Peyer's patch (tissue), 4 donors: ENCODE results near the gene RNF220.

Source experiments
- POLR2A ChIP-seq, 2 donors: fragments of 450-650 bp; IDR thresholded peaks; one replicate each; pipeline ENCODE4 v1.5.1; 2017; ENCODE audit warnings: antibody characterized with exemption in 2 of 2, mild to moderate bottlenecking in 2 of 2, moderate library complexity in 2 of 2
- TF ChIP-seq, protein P1 (sequence below), 6 experiments: fragments of 450-650 bp in 4 of 6; fragments of 200-600 bp in 2 of 6; sonication (generic) in 1 of 6; IDR thresholded peaks; one replicate each; pipeline ENCODE4 v1.5.1; 2017 to 2019; ENCODE audit warnings: antibody characterized with exemption in 6 of 6, mild to moderate bottlenecking in 3 of 6, moderate library complexity in 1 of 6

DNA sequence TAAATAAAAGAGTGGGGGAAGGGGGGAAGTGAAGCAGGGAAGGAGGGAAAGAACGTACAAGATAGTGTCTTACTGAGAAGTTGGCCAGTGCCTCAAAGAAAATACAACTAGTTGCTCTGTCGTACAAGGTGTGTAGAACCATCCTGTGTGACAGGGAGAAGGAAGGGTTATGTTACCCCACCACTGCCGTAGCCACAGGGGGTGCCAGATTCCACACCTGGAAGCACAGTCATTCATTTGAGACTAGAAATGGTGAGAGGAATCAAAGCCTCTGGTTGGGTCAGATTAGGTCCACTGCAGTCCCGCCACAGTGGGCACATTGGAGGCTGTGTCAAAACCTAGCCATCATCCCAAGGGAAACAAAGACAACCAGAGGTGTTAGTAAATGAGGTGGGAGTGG, 47.3 kb upstream of the RNF220 start:
- TF ChIP-seq, protein P1, sequence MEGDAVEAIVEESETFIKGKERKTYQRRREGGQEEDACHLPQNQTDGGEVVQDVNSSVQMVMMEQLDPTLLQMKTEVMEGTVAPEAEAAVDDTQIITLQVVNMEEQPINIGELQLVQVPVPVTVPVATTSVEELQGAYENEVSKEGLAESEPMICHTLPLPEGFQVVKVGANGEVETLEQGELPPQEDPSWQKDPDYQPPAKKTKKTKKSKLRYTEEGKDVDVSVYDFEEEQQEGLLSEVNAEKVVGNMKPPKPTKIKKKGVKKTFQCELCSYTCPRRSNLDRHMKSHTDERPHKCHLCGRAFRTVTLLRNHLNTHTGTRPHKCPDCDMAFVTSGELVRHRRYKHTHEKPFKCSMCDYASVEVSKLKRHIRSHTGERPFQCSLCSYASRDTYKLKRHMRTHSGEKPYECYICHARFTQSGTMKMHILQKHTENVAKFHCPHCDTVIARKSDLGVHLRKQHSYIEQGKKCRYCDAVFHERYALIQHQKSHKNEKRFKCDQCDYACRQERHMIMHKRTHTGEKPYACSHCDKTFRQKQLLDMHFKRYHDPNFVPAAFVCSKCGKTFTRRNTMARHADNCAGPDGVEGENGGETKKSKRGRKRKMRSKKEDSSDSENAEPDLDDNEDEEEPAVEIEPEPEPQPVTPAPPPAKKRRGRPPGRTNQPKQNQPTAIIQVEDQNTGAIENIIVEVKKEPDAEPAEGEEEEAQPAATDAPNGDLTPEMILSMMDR (IDR thresholded peaks at IDR 0.05) = no peak
- no peak for TF ChIP-seq POLR2A (IDR thresholded peaks at IDR 0.05)
